Mononuclear cell (primary cell): ENCODE results near the gene ZNF836. TPM values are rescaled to one million over a fixed set of nuclear protein-coding genes. Genes with fewer than 3 reads are reported as not detected.

Source experiments
- H3K27me3 ChIP-seq: 2 replicates; pipeline ENCODE4 v1.6.0; 2011; ENCODE audit warnings: low read length, control low read depth; ENCODE audit not compliant: insufficient read depth
- H3K4me1 ChIP-seq: 2 replicates; pipeline ENCODE4 v1.5.1; 2011; ENCODE audit warnings: mild to moderate bottlenecking, low read length, control low read depth; ENCODE audit not compliant: insufficient read depth
- H3K4me3 ChIP-seq: 2 replicates; pipeline ENCODE4 v1.5.1; 2011; ENCODE audit warnings: mild to moderate bottlenecking, low read length, moderate library complexity
- H3K9me3 ChIP-seq: 2 replicates; pipeline ENCODE4 v1.5.1; 2011; ENCODE audit warnings: low read depth, mild to moderate bottlenecking, control low read depth, low read length
- total RNA-seq: library from RNA; depleted of rRNA; stranded (reverse); fragments of >200 nt; gene quantifications from one replicate; pipeline ENCODE4 v1.2.3, GENCODE V29; 2012

The ZNF836 gene
- total RNA-seq, 1 donor, result 12.3 TPM

DNA sequence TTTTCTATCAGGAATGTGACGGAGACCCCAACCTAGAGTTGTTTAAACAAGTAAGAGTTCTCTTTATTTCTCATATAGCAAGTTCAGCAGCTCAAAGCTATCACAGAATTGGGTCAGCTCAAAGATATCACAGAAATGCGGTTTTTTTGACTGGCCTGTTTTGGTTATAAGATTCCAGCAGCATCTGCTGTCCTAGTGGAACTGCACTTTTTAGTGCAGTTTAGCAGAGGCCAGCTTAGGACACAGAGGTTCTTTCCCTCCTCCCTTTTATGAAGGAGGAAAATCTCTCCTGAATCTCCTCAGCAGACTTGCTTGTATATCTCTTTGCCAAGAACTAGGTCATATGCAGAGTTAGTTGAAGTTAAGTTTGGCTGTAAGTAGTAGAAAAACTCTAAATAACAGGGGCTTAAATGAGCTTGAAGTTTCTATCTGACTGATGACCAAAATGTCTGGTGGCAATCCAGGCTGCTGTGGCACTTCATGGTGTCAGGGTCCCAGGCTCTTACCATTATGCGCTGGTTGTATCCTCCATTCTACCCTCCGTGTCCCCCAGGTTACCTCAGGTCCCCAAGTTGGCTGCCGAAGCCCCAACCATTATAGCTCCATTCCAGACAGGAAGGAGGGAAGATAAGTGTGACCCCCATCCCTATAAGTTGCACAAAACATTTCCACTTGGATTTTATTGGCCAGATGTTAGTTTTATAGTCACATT, 25.0 kb upstream of the ZNF836 start:
- H3K4me1 ChIP-seq, result peaks cover 26% of the 10 kb centered on the region
- no peaks in the 10 kb centered on the region for H3K9me3 ChIP-seq
- no peaks in the 10 kb centered on the region for H3K27me3 ChIP-seq
- H3K4me3 ChIP-seq, result no peak overlapping the region

DNA sequence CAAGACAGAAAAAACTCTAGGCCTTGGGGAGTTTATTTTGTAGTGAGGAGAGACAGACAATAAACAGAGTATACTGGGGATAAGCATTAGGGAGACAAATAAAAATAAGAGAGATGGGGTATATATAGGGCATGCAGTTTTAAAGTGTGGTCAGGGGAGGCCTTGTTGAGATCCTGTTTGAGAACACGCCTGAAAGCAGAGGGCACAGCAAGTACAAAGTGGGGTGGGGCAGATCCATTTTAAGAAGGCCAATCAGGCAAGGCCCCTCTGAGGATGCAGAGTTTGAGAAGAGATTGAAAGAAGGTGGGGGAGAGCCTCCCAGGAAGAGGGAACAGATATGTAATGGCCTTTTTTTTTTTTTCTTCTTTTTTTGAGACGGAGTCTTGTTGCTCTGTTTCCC, 20.5 kb upstream of the ZNF836 start:
- Histone ChIP-seq H3K27me3 (no peaks in the 10 kb centered on the region), H3K4me1 (peaks cover 45% of the 10 kb centered on the region), H3K4me3 (no peak overlapping the region), H3K9me3 (no peaks in the 10 kb centered on the region)

DNA sequence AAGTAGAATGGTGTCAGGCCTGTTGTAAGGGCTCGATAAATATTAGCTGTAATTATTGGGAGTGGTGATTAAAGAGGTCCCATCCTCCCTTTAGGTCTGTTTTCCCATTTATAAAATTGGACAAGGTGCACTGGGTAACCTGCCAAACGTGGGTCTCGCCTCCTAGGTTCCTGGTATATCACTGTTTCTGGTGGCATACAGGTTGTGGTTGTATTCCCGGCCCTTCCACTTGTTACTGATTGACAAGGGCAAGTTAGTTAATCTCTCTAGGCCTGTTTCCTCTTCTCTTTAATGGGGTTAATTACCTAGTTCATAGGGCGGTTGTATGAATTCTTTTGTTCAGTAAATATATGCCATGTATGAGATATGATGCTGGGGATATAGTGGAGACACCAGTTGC, 20.0 kb upstream of the ZNF836 start:
- no peak overlapping the region for H3K4me3 ChIP-seq
- H3K4me1 ChIP-seq, result peaks cover 45% of the 10 kb centered on the region
- no peaks in the 10 kb centered on the region for H3K9me3 ChIP-seq
- no peaks in the 10 kb centered on the region for H3K27me3 ChIP-seq

DNA sequence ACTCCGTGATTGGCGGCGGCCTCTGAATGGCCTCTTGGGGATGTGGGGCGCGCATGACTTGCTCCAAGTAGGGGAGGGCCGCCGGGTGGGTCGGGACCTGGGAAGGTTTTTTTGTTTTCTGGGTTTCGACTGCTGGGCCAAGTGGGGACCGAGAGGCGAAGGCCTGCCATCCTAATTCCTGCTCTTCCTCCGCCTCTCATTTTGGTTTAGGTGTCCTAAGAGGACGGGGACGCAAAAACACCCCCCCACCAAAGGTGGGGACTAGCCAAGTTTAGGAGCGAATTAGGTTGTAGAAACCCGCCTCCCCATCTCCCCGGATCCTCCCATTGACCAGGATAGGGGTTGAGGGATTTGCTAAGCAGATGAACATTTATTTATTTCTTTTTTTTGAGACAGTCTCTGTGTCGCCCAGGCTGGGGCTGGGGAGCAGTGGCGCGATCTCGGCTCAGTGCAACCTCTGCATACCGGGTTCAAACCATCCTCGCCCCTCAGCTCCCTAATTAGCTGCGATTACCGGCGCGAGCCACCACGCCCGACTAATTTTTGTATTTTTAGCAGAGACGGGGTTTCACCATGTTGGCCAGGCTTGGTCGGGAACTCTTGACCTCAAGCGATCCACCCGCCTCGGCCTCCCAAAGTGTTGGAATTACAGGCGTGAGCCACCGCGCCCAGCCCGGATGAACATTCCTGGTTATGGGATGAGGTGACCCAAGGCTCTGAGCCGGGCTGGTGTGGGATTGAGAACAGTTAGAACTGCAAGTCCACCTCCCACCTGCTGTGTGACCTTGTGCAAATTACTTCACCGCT, 19.3 kb upstream of the ZNF836 start:
- peak overlapping the region; percentile 88 for H3K4me3 ChIP-seq

DNA sequence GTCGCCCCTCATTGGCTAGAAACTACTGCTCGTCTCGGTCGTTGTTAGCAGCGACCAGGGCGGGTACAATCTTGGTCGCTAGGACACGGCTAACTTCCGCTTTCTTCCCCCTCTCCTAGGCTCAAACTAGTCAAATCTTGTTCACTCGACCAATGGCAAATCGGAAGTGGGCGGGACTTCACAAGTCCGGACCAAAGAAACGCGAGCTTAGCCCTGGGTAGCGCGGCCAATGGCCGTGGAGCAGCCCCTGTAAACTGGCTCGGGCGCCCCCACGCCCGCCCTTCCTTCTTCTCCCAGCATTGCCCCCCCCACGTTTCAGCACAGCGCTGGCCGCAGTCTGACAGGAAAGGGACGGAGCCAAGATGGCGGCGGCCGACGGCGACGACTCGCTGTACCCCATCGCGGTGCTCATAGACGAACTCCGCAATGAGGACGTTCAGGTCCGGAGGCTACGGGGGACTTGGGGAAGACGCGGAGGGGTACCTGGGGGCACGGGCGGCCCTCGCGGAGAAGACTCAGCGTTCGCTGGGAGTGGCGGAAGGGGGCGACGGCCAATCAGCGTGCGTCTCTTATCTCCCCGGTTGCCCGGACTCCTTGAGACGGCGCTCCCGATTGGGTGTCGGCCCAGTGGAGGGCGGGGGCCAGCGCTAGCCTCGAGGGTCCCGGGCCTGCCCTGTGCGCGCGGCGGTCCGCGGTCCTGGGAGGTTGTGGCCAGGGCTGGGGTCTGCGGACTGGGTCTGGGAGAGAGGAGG, 18.5 kb upstream of the ZNF836 start, which contains the start of gene PPP2R1A:
Gene PPP2R1A (plus strand): TSS at position 318 of the 752 bp plus-strand sequence. CDS start 45 bp downstream, at position 363.
- Histone ChIP-seq H3K27me3 (no peaks in the 10 kb centered on the region), H3K4me1 (peaks cover 45% of the 10 kb centered on the region), H3K9me3 (no peaks in the 10 kb centered on the region), H3K4me3 (peak within 1 kb of the TSS; percentile 88)

More for the DNA sequence above, 19.3 kb upstream of the ZNF836 start:
- Histone ChIP-seq H3K4me1 (peaks cover 45% of the 10 kb centered on the region), H3K27me3 (no peaks in the 10 kb centered on the region), H3K9me3 (no peaks in the 10 kb centered on the region)

DNA sequence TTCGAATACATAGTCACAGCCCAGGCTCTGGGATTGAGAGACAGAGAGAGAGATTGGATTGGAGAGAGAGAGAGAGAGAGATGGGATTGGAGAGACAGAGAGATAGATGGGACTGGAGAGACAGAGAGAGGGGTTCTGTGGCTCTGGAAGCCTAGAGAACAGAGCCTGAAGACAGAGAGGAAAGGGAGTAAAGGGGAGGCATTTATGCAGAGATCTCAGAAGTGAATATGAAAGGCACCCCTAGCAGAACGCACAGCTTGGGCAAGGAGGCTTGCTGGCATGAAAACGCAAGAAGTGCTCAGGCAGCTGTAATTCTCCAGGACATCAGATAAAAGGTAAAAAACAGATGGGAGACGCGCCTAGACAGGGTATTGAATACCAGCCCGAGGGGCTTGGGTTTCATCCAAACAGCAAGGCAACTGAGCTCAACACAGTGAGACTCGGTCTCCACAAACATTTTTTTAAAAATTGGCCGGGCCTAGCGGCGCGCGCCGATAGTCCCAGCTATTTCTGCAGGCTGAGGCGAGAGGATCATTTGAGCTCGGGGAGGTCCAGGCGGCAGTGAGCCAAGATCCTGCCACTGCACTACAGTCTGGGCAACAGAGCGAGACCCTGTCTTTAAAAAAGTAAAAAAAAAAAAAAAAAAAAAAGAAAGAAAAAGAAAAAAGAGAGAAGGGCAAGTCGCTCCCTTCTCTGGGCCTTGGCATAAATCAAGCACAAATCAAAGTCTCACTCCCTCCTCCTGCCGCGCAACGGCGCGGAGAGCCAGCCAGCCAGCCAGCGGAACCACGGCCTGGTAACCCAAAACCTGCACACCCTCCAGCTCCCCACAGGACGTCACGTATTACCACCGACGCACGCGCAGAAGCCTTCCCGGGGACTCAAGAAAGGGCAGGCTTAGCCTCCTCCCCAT, 17.7 kb upstream of the ZNF836 start:
- Histone ChIP-seq H3K4me1 (peaks cover 39% of the 10 kb centered on the region), H3K4me3 (peak overlapping the region; percentile 28), H3K27me3 (no peaks in the 10 kb centered on the region), H3K9me3 (no peaks in the 10 kb centered on the region)

DNA sequence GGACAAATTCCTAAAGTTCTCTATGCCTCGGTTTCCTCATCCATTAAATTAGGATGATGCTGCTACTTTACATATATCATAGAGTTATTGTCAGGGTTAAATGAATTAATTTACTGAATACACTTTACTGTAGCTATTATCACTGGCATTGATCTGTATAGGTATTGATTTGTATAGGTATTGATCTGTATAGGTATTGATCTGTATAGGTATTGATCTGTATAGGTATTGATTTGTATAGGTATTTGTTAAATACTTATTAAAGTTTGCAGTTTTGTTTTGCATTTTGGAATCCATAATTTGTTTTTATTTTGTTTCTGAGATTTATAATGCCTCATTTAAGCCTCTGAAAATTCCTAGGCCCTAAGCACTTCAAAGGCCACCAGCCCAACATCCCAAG, 16.0 kb upstream of the ZNF836 start:
- Histone ChIP-seq H3K4me1 (peaks cover 29% of the 10 kb centered on the region), H3K4me3 (no peak overlapping the region), H3K27me3 (no peaks in the 10 kb centered on the region), H3K9me3 (no peaks in the 10 kb centered on the region)

DNA sequence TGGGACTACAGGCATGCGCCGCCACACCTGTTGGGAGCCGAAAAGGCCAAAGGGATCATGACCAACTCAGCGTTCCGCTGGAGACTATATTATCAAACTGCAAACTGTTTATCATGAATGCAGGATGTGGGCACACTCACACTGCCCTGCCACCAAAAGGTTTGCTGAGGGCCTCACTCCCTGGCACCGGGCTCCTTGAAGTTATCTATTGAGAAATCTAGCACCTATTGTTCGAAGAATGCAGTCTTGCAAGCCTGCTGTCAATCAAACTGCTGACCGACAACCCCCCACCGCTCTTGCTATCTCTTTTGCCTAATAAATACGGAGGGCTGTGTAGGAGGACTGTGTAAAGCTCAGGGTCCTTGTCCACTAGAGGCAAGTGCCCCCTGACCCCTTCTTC, 5.2 kb upstream of the ZNF836 start:
- Histone ChIP-seq H3K4me1 (peaks cover 9% of the 10 kb centered on the region), H3K9me3 (no peaks in the 10 kb centered on the region)

DNA sequence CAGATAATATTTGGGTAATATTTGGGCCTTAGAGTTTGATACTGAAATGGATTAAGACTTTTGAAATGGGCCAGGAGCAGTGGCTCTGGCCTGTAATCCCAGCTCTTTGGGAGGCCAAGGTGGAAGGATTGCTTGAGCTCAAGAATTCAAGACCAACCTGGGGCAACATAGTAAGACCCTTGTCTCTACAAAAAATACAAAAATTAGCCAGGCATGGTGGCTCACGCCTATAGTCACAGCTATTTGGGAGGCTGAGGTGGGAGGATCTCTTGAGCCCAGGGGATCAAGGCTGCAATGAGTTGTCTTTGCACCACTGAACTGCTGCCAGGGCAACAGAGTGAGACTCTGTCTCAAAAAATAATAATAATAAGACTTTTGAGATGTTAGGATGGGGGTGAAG, 926 bp upstream of the ZNF836 start:
- H3K27me3 ChIP-seq, result no peaks in the 10 kb centered on the region
- H3K4me1 ChIP-seq, result peaks cover 24% of the 10 kb centered on the region
- H3K9me3 ChIP-seq, result no peaks in the 10 kb centered on the region
- no peak overlapping the region for H3K4me3 ChIP-seq

More for the DNA sequence above, 5.2 kb upstream of the ZNF836 start:
- no peaks in the 10 kb centered on the region for H3K27me3 ChIP-seq
- no peak overlapping the region for H3K4me3 ChIP-seq

DNA sequence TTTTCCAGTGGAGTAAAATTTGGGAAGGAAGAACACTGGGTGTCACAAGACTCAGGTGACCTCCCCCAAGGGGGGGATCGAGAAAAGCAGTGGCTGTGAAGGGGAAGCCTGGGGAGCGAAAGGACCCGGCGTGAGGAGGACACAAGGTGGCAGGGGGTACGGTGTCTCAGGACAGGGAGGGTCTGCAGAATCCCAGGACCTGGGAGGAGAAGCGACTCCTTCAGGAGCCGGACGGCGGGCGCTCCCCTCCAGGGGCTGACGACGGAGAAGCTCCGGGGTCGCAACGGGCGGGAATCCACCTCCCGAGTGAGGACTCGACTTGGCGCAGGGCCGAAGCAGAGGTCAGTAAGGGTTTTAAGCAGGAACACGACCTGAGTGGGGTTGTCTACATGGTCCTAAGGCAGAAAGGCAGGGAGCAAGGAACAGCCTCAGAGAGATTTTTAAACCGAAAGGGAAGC, 529 bp downstream of the ZNF836 start:
- Histone ChIP-seq H3K4me1 (peaks cover 24% of the 10 kb centered on the region), H3K9me3 (no peaks in the 10 kb centered on the region), H3K27me3 (no peaks in the 10 kb centered on the region), H3K4me3 (peak overlapping the region; percentile 73)

DNA sequence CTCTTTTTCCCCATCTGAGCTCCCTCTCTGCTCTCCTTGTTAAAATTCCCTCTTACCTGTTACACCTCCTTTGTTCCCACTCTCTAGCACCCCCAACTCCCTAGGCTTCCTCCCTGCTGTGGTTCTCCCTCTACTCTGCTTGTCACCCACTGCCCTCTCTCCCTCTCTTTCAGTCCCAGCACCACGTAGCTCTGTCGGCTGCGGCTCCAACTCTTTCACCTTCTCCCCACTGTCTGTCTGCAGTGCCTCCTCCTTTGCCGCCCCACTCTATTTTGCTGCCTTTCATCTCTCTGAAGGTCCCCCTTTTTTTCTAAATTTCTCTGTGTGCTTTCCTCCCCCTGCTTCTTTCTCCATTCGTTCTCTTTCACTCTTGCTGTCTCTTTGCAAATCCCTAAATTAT, 1.1 kb downstream of the ZNF836 start:
- peaks cover 24% of the 10 kb centered on the region for H3K4me1 ChIP-seq
- peak overlapping the region; percentile 73 for H3K4me3 ChIP-seq
- no peaks in the 10 kb centered on the region for H3K9me3 ChIP-seq
- no peaks in the 10 kb centered on the region for H3K27me3 ChIP-seq

DNA sequence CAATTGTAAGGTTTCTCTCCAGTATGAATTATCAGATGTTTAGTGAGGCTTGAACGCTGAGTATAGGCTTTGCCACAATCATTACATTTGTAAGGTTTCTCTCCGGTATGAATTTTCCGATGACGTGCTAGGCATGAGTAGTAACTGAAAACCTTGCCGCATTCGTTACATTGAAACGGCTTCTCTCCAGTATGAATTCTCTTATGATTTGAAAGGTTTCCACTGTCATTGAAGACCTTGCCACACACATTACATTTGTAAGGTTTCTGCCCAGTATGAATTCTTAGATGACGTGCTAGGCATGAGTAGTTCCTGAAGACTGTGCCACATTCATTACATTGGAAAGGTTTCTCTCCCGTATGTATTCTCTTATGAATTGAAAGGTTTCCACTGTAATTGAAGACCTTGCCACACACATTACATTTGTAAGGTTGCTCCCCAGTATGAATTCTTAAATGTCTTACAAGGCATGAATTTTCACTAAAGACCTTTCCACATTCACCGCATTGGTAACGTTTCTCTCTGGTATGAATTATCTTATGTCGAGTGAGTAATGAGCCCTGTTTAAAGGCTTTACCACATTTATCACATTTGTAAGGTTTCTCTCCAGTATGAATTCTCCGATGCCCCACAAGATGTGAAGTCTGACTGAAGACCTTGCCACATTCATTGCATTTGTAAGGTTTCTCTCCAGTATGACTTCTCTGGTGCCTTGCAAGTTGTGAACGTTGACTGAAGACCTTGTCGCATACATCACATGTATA, 15.6 kb downstream of the ZNF836 start:
- Histone ChIP-seq H3K9me3 (peaks cover 94% of the 10 kb centered on the region), H3K4me3 (no peak overlapping the region), H3K4me1 (no peaks in the 10 kb centered on the region), H3K27me3 (no peaks in the 10 kb centered on the region)

DNA sequence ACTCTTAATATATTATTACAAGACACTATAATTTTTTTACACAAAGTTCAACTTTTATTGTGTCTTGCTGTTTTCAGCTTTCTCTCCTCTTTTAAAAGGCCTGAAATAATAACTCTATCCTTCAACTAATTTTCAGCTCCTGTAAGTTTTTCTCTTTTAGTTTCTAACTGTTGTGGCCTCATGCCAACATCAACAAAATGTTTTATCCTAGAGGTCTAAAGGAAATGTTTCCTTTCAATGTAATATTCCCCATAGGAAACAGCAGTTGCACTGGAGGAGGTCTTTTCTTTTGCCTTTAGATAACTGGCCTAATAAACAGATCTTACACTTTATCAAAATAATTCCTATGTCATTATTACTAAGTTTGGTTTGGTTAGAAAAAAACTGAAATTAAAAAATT, 23.2 kb downstream of the ZNF836 start:
- Histone ChIP-seq H3K4me3 (no peak overlapping the region), H3K4me1 (no peaks in the 10 kb centered on the region), H3K9me3 (peaks cover 54% of the 10 kb centered on the region), H3K27me3 (no peaks in the 10 kb centered on the region)
